AG09319 (cell line): ENCODE results near the gene AANAT.

ENCODE experiments used
- DNase-seq: peaks from one replicate; pipeline ENCODE4 v3.0.0-alpha.2; 2010; ENCODE audit warnings: low read depth; ENCODE audit errors: extremely low read depth
- CTCF ChIP-seq: IDR thresholded peaks from 2 replicates; pipeline ENCODE4 v1.5.1; 2011; ENCODE audit warnings: low read depth, mild to moderate bottlenecking, inconsistent platforms, low read length, moderate library complexity

AANAT gene

GRCh38 chr17:76469991-76470739 lies 2.8 kb downstream of the AANAT start:
- TF ChIP-seq CTCF = no peak
- DNase-seq = no peak

GRCh38 chr17:76471498-76472257 lies 4.3 kb downstream of the AANAT start:
- DNase-seq = no peak
- TF ChIP-seq CTCF = no peak

DNA sequence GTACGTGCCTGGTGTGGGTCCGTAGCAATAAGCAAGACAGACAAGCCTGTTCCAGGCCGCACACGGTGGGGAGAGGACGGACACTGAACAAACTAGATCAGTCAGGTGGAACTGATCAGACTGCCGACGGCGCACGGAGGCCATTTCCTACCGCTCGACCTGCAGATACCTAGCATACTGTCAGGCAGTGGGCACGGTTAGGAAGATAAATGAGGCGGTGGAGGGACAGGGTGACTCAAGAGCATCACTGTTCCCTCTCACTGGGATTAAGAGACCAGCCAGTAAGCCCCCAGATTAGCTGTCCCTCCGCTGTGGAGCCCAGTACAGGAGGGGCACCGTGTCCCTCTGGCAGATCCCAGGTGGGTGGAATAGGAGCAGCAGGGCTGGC lies 4.8 kb downstream of the AANAT start:
- TF ChIP-seq CTCF = no peak
- no peak for DNase-seq

DNA sequence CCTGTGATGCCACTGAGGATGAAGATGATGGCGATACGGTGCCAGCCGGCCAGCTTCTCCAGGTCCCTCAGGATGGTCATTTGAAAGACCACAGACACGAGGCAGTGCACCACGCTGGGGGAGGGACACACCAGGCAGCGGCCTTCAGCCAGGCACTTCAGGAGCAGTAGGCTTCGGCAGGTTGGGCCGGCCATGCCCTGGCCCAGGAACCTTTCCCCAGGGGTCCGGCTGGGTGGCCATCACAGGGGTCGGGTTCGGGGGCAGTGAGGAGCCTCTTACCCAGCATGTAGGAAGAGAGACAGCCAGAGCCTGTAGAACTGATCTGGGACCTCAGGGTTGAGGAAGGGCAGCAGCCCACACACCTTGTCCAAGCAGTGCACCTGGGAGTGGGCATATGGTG lies 5.3 kb downstream of the AANAT start:
- DNase-seq = no peak
- TF ChIP-seq CTCF = no peak

GRCh38 chr17:76473541-76473985 lies 6.2 kb downstream of the AANAT start:
- no peak; the same call in none of the 2 replicates for TF ChIP-seq CTCF
- no peak for DNase-seq

- no peak for DNase-seq
- no peak for TF ChIP-seq CTCF
Observed at GRCh38 chr17:76474238-76474637, 6.8 kb downstream of the AANAT start.

- no peak for TF ChIP-seq CTCF
- no peak for DNase-seq
Observed at GRCh38 chr17:76474894-76475293, 7.5 kb downstream of the AANAT start.
